Transverse colon (tissue), 4 donors: ENCODE measurements around the gene TCF7L2.

Experiments
- POLR2AphosphoS5 ChIP-seq, 3 donors: sonication (generic); formaldehyde crosslinking; IDR thresholded peaks; one replicate each; pipeline ENCODE4 v1.6.1; 2016; ENCODE audit warnings: antibody characterized with exemption in 3 of 3
- TF ChIP-seq, protein P1 (sequence below), 5 experiments: fragments of 200-600 bp in 3 of 5; fragments of 450-650 bp in 2 of 5; sonication (generic) in 3 of 5; IDR thresholded peaks; 1 replicate in 2 of 5; 2 replicates in 3 of 5; pipeline ENCODE4 v1.5.1; 2016 to 2017; ENCODE audit warnings: antibody characterized with exemption in 5 of 5, inconsistent platforms in 3 of 5, mild to moderate bottlenecking in 2 of 5, moderate library complexity in 1 of 5

DNA sequence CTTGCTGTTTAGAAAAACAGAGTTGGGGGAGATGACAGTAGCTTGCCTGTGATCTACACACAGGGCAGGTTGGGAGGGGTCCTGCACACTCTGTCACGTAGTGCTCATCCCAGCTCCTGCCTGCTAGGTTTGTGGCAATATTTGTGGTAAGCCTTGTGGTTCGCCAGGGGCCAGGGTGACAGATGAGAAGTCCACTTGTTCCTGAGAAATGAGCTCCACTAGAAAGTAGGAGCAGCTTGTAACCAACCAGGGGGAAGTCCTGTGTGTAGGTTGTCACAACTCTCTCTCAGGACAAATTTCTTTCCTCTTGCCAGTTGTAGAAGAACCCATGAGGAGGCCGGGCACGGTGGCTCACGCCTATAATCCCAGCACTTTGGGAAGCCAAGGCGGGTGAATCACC, 147.0 kb downstream of the TCF7L2 start:
- TF ChIP-seq, protein P1, sequence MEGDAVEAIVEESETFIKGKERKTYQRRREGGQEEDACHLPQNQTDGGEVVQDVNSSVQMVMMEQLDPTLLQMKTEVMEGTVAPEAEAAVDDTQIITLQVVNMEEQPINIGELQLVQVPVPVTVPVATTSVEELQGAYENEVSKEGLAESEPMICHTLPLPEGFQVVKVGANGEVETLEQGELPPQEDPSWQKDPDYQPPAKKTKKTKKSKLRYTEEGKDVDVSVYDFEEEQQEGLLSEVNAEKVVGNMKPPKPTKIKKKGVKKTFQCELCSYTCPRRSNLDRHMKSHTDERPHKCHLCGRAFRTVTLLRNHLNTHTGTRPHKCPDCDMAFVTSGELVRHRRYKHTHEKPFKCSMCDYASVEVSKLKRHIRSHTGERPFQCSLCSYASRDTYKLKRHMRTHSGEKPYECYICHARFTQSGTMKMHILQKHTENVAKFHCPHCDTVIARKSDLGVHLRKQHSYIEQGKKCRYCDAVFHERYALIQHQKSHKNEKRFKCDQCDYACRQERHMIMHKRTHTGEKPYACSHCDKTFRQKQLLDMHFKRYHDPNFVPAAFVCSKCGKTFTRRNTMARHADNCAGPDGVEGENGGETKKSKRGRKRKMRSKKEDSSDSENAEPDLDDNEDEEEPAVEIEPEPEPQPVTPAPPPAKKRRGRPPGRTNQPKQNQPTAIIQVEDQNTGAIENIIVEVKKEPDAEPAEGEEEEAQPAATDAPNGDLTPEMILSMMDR (IDR thresholded peaks at IDR 0.05): no peak
- no peak for TF ChIP-seq POLR2AphosphoS5 (IDR thresholded peaks at IDR 0.05)
